ENCODE measurements around the gene SLC5A8.

The SLC5A8 gene

GRCh38 chr12:101209319-101210302 lies at the start of gene SLC5A8:
TSS of gene SLC5A8 (minus strand) at chr12:101210238. CDS start at chr12:101209848, 390 bp downstream.
- DNase-seq = no peak

DNA sequence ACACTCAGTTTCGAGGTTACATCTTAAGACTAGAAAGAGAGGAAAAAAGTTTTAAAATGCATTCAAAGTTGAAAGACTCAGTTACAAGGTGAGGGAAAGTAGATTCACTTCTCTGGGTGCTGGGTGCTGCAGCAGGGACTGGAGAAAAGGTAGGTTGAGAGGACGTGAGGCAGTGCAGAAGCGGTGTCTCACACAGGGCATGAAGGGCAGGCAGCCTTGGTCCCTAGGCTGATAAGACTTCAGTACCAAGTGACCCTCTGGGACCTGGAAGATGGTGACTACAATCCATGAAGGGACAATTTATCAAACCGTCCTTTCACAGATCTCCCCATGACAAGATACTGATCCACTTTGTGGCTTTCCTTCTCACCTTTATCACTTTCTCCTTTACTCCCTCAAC lies 47.3 kb upstream of the SLC5A8 start:
- no peak for DNase-seq

GRCh38 chr12:101256266-101256665 lies 46.2 kb upstream of the SLC5A8 start:
- DNase-seq = no peak

- no peak for DNase-seq
These were observed 33.6 kb upstream of the SLC5A8 start for GRCh38 chr12:101243616-101244015.

DNA sequence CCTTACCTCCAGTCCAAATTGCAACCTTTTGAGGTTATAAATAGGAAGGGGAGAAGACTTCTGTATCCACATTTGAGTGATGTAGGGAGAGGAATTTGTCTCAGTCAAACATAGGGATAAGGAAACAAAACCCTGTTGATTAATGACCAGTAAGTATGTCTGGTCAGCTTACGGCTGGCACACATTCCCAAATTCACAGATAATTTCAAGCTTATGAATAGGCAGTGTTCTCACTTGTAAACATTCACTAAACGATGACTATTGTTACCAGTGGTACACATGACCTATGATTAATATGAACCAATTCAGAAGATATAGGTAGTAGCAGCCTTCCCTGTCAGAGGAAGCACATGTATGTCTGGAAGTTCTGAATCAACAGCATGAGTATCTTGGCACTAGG lies 33.0 kb upstream of the SLC5A8 start:
- DNase-seq = no peak

GRCh38 chr12:101238800-101239329 lies 28.8 kb upstream of the SLC5A8 start:
- DNase-seq = no peak

DNA sequence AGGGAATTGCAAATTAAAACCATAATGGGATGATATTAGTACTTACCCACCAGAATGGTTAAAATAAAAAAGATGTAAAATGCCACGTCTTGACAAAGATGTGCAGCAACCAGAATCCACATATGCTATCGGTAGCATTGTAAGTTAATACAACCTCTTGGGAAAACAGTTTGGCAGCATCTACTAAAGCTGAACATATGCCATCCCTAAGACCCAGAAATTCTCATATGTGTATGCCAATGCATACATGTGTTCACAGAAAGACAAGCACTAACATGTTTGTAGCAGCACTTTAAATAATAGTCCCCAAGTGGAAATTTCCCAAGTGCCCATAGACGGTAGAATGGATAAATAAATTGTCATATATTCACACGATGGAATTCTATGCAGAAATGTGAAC lies 28.3 kb upstream of the SLC5A8 start:
- DNase-seq = no peak

DNA sequence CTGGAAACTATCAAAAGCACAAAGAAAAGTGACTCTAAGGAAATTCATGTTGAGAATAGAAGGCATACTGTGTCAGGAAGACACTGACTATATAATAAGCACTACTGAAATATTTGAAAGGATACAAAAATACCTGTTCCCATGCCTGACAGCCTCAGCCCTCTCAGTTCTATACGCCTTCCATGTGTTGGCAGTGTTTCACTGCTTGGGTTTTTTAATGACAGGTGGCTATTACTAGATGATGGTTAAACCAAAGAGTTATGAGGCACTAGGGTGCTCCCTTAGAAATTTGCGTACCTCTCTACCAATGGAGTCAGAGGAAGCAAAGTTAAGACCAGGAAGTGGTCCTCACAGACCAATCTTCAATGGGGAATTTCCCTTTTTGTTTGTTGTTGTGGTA lies 25.6 kb upstream of the SLC5A8 start:
- DNase-seq = no peak

- no peak for DNase-seq
These were observed 21.6 kb upstream of the SLC5A8 start for GRCh38 chr12:101231636-101232035.

DNA sequence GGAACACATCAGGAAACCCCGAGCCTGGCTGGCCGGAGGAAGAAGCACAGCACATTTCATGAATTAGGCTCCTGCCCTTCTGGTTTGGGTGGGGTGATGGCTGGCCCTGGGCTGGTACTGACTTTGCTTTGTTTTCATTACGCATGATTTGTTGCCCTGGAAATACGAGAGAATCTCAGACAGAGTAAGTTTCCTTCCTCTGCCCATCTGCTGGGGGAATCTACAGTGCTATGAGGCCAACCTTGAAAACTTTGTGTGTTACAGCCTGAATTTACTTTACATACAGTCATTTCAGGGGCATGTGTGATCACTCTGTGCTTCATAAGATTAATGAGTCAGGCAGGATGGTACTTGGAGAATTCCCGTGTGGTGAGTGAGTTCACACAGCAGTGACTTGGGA lies 20.5 kb upstream of the SLC5A8 start:
- no peak for DNase-seq

DNA sequence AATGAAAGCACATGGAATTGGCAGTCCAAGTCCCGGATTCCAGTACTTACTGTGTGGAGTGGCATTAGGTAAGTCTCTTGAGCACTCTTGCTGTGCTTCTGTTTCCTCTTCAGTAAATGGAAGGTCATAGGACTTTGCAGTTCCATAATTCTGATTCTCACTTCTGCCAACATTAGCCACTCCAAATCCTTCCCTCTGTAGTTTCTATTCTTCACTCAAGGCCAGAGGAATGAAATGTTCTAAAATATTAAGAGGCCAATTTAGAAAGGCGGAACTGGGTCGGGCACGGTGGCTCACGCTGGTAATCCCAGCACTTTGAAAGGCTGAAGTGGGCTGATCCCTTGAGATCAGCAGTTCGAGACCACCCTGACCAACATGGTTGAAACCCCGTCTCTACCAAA lies 19.8 kb upstream of the SLC5A8 start:
- no peak for DNase-seq

DNA sequence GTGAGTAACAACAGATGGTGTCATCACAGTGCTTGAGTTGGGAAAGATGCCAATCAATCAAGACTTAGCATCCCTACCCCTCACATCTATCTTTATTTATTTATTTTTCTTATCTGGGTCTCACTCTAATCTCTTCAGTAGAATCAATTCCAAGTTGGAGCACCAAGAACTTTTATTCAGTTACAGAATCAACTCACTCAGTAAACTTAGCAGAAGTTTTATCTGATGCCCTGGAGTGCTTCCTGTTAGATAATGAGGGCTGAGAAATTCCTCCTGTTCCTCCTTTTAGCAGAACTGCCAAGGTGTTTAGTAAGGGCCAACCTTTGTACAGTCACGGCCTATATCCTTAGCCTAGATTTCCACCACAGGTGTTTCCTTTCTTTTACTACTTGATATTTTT lies 11.3 kb upstream of the SLC5A8 start:
- DNase-seq = no peak

- DNase-seq = no peak
These were observed 6.8 kb upstream of the SLC5A8 start for GRCh38 chr12:101216810-101217209.

- DNase-seq = no peak
These were observed 2.8 kb downstream of the SLC5A8 start for GRCh38 chr12:101207086-101207780.

GRCh38 chr12:101204602-101205304 lies 5.3 kb downstream of the SLC5A8 start:
- no peak for DNase-seq

DNA sequence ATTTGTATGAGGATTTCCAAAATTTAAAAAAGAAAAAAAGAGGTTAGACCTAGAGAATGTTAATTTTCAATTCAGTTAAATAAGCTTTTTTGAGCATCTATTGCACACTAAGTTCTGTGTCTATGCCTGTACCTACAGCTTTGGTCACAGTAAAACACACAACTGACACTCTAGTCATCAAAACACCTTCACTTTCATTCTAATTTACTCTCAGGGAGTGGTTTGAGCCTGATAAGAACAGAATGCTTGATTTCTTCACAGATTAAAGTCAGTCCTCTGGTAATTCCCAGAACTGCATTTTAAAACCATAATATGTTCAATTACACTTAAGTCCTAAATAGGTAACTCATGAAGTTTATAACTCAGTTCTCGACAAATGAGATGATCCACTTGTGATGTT lies 9.2 kb downstream of the SLC5A8 start:
- DNase-seq = no peak

- DNase-seq = no peak
These were observed 9.9 kb downstream of the SLC5A8 start for GRCh38 chr12:101200145-101200544.

- no peak for DNase-seq
These were observed 23.7 kb downstream of the SLC5A8 start for GRCh38 chr12:101186291-101186690.

DNA sequence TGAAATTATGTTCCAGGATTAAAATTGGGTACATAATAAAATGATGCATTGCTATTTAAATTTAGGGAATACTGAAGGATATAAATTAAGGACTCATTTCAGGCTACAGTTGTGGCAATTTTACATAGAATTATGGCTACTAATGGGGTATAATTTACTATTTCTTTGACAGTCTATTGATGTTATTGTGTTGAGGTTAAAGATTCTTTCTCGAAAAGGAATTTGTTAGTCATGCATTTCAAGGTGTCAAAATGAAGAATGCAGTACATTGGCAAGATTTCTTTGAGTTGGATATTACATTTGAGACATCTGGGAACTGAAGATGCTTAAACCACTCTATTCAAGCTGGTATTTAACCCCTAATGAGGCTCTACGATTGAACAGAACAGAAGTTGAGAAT lies 28.3 kb downstream of the SLC5A8 start:
- no peak for DNase-seq

GRCh38 chr12:101174541-101174940 lies 35.5 kb downstream of the SLC5A8 start:
- DNase-seq = no peak

GRCh38 chr12:101173197-101173749 lies 36.8 kb downstream of the SLC5A8 start:
- no peak for DNase-seq

- DNase-seq = no peak
These were observed 37.7 kb downstream of the SLC5A8 start for GRCh38 chr12:101172316-101172715.

DNA sequence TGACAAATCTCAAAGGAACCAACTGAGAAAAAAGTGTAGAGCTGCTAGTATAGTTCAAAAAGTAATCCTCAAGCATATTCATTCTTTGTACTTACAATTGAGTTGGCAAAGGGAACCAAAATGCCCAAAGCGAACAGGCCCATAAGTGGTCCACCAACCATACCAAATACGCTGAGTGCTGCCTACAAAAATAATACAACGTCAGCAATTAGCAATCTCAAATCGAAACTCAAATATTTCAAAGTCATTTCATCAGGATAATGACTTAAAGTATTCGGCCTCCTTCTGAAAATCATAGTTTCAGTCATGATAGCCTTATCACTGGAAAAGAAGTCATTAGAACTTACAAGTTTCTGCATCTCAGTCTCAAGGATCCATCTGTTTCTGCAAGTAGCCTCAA lies 42.0 kb downstream of the SLC5A8 start:
- no peak for DNase-seq
